ENCODE measurements around the gene CBY3.
"Not testable (repeated sequence)": the region's sequence is repeated elsewhere in the genome, so short reads cannot be mapped to it uniquely, and the experiment has no call there.

The CBY3 gene

DNA sequence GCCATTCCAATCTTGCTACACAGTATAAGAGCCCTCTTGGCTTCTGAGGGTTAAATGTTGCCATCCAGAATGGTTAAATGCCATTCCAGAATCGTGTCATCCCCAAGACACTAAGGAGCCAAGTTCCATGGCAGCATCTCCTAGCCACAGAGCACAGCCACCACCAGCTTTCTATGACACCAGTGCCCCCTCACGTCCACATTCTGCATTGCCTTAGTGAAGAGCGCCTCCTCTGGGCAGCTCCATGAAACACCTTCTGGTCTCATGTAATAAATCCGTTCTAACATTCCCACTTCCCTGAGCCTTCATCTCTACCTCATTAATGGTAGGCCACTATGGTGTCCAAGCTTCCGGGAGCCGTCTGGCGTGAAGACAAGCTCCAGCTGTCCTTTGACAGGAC is 12.4 kb downstream of the CBY3 start:
- DNase-seq (ENCODE audit: low spot score), result peak; percentile 63

DNA sequence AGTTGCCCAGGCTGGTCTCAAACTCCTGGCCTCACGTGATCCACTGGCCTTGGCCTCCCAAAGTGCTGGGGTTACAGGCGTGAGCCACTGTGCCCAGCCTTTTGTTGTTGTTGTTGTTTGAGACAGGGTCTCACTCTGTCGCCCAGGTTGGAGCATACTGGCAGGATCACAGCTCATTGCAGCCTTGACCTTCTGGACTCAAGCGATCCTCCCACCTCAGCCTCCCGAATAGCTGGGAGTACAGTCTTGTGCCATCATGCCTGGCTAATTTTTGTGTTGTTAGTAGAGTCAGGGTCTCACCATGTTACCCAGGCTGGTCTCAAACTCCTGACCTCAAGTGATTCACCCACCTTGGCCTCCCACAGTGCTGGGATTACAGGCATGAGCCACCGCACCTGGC is 19.2 kb downstream of the CBY3 start:
- DNase-seq (ENCODE audit: low spot score), result not testable (repeated sequence)

DNA sequence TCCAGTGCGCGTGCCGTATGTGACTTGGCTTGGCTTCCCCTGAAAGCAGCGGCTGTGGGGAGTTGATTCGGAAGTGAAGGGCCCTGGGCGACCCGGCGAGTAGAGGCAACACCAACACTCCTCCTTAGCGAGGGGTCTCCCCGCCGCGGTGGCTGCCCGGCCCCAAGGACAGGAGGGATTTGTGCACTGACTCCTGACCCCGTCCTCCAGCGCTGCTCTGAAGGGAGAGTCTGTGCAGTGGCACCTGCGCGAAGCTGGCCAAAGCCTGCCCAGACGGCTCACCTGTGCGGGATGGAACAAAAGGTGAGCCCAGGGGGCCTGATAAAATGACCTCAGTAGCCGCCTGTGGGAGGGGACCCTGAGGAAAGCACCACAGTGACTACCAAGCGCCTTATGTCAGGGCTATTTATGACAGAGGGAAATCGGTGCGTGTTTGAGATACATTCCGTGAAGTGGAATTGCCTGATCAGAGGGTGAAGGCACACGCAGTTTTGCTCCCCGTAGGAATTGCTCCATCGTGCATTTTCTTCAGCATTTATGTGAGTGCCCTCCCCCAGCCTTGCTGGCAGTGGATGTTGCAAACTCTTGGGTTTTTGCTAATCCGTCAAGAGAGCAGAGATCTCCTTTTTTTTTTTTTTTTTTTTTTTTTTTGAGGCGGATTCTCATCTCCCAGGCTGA is 22.5 kb downstream of the CBY3 start:
- DNase-seq (ENCODE audit: low spot score), result not testable (repeated sequence)

DNA sequence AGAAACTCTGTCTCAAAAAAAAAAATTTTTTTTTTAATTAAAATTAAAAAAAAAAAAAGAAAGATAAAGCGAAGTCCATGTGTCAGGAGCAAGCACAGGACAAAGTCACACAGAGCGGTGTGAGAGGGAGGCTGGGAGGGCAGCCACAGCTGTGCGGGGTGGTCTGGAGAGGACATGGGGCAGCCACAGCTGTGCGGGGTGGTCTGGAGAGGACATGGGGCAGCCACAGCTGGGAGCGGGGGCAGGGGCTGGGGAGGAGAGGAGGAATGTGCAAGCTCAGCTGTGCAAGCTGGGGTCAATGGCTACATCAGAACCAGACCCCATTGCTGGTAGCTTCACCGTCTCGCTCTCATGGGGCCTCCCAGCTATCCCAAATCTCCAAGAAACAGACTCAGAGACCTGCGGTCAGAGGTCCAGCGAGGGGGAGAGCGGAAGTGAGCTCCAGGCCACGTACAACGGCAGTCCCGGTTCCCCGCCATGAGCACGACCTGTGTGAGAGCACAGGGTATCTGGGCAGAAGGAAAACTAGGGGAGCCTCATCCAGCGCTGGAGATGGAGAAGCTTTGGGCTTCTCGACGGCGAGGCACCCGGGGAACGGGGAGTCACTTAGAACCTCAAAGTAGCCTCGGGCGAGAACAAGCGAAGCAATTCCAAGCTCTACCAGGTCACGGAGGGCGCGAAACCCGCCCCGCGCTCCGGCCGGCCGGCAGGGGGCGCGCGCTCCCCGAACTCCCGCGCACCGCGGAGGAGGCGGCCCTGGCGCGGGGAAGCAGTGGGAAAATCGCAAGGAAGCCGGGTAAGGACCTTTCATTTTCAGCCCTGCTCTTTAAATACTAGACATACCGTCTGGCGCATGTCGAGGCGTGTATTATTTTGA is 23.3 kb downstream of the CBY3 start:
- DNase-seq (ENCODE audit: low spot score), result not testable (repeated sequence)

DNA sequence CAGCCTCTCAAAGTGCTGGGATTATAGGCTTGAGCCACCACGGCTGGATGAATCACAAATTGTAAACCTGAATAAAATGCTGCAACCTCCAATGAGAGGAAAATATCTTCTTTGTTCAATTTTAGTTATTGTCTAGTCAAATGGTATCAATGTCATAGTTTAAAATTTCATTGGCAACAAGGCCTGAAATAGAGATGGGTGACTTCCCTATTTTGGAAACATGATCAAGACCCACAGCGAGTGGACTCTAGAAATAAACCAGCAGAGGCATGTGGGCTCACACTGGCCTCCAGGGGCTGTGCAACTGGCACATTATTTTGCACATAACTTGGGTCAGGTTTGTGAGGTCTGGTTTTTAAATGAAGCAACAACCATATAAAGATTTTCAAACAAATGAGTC is 27.7 kb downstream of the CBY3 start:
- not testable (repeated sequence) for DNase-seq (ENCODE audit: low spot score)

DNA sequence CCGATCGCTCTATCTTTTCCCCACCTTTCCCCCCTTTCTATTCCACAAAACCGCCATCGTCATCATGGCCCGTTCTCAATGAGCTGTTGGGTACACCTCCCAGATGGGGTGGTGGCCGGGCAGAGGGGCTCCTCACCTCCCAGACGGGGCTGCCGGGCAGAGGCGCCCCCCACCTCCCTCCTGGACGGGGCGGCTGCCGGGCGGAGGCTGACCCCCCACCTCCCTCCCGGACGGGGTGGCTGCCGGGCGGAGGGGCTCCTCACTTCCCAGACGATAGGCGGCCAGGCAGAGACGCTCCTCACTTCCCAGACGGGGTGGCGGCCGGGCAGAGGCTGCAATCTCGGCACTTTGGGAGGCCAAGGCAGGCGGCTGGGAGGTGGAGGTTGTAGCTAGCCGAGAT is 30.6 kb downstream of the CBY3 start:
- DNase-seq (ENCODE audit: low spot score), result not testable (repeated sequence)

DNA sequence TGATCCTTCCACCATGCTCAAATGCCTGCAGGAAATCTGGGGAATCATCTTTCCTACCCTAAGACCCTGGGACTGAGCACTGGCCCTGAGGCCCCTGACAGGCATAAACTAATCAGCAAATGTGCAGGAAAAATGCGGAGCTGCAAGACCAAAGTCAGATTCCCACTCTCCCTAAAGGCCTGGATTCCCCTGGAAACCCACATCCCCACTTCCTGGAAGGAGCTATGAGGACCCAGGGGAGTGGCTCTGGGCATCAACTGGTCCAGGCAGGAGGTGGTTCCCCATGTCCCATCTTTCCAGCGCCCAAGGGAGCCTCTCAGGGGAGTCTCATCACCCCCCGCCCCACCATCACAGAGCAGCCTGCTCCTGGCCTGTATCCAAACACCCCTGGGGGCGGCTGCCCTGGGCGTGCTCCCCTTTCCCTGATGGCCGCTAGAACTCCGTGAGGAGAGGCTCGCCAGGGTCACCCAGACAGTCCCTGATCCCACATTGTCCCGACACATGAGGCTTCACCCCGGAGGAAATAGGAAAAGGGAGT is 31.6 kb downstream of the CBY3 start:
- DNase-seq (ENCODE audit: low spot score), result not testable (repeated sequence)

DNA sequence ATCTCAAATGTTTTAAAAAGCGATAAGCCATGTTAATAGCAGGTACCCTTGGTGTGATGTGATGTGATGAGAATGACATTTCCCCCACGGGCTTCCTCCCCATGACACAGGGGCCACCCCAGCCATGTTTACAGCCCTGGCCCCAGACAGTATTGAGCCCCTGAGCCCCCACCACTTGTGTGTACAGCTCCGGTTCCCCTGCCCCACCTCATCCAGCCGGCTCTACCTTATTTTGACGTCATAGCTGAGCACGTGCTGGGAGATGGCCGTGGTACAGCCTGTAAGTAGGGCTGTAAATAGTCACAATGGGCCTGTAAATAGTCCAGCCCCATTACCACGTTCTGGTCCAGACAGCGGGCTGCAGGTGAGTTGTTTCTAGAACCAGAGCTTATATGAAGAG is 32.4 kb downstream of the CBY3 start:
- no peak for DNase-seq (ENCODE audit: low spot score)

DNA sequence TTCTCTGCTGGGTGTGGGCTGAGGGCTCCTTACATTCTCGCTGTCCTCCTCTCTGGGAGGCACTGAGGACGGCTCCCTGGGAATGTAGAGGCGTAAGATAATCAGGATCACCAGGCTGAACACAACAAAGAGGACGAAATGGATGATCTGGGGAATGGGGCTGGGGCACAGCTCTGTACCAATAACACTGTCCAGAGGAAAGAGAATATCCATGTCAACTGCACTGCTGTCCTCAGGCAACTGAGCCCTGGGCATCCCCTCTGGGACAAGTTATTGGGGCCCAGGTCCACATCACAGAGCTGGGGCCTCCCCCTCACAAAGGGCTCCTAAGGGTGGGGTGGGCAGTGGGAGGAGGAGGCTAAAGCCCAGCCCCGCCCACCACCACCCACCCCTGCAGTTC is 36.1 kb downstream of the CBY3 start:
- DNase-seq (ENCODE audit: low spot score), result not testable (repeated sequence)

DNA sequence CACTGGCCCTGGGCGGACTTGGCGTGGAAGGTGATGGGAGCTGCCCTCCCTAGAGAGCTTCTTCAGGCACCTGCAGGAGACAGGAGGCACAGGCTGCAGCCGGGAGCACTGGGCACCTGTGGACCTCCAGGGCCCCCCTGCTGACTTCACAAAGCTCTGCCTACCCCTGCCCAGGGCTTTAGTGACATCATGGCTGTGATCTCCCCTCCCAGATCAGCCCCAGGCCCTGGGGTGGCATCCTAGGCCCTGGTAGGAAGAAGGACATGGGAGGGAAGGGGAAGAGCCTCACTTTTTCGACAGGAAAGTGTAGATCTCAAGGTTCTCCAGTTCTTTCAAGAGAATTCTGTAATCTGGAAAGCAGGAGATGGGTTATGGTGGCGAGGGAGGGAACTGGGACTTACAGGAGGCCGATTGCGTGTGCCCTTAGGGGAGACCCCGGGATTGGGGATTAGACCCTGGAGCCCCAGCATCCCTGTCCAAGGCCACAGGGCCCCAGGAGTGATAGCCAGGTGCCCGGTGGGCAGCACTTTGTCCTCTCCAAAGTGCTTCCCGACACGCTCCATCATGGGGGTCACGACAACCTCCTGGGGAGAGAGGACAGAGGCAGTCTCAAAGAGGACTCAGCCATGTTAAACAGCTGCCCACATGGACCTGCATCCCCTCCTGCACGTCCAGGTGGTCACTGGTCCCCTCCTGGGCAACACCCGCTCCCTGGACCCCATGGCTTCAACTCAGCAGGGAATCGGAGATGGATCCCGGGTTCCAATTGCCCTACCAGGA is 37.5 kb downstream of the CBY3 start:
- not testable (repeated sequence) for DNase-seq (ENCODE audit: low spot score)

DNA sequence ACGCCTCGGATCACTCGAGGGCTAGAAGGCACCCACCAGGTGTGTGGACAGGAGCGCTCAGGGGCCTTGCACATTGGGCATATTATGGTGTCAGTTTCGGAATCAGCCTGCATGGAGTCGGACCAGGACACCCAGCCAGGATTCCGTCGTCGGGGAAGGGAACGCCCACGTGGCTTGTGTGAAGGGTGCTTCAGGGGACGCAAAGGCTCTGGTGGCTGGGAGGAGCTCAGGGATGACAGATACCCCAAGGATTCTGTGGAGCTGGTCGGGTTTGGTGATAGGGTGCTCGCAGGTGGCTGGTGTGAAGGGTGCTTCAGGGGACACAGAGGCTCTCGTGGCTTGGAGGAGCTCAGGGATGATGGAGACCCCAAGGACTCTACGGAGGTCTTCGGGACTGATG is 38.2 kb downstream of the CBY3 start:
- DNase-seq (ENCODE audit: low spot score), result not testable (repeated sequence)

DNA sequence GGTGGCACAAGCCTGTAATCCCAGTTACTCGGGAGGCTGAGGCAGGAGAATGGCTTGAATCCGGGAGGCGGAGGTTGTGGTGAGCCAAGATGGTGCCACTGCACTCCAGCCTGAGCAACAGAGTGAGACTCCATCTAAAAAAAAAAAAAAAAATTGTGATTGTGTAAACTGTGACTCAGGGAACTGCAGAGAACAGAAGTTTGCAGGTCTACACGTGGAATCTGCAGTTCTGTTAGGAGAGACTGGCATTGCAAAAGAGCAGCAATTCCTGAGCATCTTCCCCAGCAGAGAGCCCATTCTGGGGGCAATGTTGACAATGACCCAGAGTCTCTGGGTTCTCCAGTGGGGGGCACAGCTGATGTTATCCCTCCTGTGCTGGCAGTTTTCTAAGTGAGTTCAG is 39.1 kb downstream of the CBY3 start:
- DNase-seq (ENCODE audit: low spot score), result not testable (repeated sequence)

DNA sequence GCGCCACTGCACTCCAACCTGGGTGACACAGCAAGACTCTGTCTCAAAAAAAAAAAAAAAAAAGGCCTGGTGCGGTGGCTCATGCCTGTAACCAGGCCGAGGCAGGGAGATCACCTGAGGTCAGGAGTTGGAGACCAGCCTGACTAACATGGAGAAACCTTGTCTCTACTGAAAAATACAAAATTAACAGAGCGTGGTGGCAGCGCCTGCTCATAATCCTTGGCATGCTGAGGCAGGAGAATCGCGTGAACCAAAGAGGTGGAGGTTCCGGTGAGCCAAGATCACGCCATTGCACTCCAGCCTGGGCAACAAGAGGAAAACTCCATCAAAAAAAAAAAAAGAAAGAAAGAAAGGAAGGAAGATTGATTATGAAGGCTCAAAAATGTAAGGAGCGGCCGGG is 41.5 kb downstream of the CBY3 start:
- DNase-seq (ENCODE audit: low spot score), result not testable (repeated sequence)

DNA sequence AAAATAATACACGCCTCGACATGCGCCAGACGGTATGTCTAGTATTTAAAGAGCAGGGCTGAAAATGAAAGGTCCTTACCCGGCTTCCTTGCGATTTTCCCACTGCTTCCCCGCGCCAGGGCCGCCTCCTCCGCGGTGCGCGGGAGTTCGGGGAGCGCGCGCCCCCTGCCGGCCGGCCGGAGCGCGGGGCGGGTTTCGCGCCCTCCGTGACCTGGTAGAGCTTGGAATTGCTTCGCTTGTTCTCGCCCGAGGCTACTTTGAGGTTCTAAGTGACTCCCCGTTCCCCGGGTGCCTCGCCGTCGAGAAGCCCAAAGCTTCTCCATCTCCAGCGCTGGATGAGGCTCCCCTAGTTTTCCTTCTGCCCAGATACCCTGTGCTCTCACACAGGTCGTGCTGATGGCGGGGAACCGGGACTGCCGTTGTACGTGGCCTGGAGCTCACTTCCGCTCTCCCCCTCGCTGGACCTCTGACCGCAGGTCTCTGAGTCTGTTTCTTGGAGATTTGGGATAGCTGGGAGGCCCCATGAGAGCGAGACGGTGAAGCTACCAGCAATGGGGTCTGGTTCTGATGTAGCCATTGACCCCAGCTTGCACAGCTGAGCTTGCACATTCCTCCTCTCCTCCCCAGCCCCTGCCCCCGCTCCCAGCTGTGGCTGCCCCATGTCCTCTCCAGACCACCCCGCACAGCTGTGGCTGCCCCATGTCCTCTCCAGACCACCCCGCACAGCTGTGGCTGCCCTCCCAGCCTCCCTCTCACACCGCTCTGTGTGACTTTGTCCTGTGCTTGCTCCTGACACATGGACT is 46.3 kb downstream of the CBY3 start:
- DNase-seq (ENCODE audit: low spot score), result not testable (repeated sequence)

DNA sequence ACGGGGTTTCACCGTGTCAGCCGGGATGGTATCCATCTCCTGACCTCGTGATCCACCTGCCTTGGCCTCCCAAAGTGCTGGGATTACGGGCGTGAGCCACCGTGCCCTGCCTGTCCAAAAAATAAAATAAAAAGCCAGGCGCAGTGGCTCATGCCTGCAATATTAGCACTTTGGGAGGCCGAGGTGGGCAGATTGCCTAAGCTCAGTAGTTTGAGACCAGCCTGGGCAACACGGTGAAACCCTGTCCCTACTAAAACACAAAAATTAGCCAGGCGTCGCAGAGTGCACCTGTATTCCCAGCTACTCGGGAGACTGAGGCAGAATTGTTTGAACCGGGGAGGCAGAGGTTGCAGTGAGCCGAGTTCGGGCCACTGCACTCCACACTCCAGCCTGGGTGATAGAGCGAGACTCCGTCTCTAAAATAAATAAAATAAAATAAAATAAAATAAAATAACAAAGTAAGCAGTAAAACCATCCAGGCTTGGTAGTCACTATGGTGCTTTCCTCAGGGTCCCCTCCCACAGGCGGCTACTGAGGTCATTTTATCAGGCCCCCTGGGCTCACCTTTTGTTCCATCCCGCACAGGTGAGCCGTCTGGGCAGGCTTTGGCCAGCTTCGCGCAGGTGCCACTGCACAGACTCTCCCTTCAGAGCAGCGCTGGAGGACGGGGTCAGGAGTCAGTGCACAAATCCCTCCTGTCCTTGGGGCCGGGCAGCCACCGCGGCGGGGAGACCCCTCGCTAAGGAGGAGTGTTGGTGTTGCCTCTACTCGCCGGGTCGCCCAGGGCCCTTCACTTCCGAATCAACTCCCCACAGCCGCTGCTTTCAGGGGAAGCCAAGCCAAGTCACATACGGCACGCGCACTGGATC is 47.1 kb downstream of the CBY3 start:
- DNase-seq (ENCODE audit: low spot score), result not testable (repeated sequence)
